SK-N-MC (cell line): ENCODE results near the gene RARRES1.

ENCODE experiments used
- EZH2 ChIP-seq: fragments of 200-600 bp; sonication (generic); IDR thresholded peaks from one replicate; pipeline ENCODE4 v1.6.1; 2017; ENCODE audit warnings: antibody characterized with exemption
- FOXP2 ChIP-seq: optimal IDR thresholded peaks from 2 replicates; pipeline ENCODE3; 2011; ENCODE audit warnings: mild to moderate bottlenecking, moderate library complexity; ENCODE audit not compliant: insufficient read depth; ENCODE audit errors: extremely low read length, control extremely low read depth
- POLR2AphosphoS5 ChIP-seq: IDR thresholded peaks from 2 replicates; pipeline ENCODE4 v1.6.1; 2012; ENCODE audit warnings: mild to moderate bottlenecking, low read depth, low read length, borderline replicate concordance

DNA sequence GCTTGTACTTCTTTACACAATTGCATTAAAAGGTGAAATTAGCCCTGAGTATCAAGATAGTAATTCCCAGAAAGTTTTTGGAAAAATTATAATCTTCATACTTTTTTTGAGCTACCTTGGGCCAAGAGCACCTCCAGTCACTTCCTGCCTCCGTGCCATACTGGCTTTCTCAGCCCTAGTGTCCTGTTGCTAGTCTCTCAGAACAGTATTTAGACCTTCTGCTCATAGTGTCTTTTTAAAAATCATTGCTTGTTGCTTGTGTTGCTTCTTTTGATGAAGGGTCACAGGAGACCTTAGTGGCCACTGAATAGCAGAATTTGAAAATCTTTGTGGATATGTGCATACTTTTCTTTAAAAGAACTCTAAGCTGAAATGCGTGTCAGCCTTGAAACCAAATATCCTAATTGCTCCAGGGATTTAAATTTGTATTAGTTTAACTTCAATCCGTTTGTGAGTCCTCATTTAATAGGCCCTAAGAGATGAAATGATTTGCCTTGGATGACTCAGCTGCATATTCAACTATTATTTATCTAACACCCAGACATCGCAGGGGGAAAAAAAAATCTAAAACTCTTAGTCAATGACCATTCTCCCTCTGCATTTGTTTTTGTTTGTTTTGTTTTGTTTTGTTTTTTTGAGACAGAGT lies 30.7 kb downstream of the RARRES1 start:
- TF ChIP-seq EZH2 (no peak), POLR2AphosphoS5 (no peak), FOXP2 (no peak)
